GM19467 (cell line): ENCODE results near the gene PTPRK.

Source experiments
- ATAC-seq: cut with Tn5 transposase; IDR thresholded peaks from one replicate; pipeline ENCODE4 v1.9.1; 2021; ENCODE audit warnings: mild to moderate bottlenecking, moderate library complexity; ENCODE audit not compliant: unreplicated experiment

PTPRK gene

GRCh38 chr6:128252341-128253176 is 267.8 kb downstream of the PTPRK start:
- ATAC-seq: no peak

DNA sequence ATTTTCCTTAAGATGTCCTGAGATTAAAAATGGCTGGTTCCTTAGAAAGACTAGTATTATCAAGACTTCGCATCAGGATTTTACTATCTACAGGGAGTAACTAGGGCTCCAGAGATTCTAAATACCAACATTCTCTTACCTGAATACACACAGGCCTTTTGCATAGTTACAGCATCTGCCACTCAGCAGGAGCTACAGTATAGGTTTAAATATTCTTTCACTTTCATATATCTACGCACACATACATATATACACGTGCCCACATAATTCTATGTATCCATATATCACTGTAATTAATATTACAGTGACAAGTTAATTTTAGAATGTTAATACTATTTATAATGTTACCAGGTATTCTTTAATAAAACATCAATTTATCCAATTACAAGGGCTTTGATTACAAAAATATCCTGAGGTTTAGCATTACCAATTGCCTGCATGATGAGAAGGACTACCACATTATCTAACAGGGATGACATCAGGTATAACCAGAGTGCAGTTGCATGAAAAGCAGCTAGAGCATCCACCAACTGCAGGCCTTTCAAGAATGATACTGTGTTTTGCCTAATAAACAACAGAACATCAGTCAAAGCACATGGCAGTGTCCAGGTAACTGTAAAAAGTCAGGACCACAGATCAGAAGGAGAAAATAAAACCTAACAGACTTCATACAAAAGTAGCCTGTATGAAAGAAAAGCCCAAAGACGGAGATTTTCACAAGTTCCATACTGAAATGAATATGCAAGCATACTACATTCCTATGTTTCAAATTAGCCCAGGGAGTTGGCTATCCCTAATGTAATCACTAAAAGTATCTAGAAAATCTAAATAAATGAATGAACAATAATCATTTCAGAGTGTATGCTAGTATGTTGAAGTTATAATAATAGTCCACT is 268.7 kb downstream of the PTPRK start:
- no peak for ATAC-seq

GRCh38 chr6:128250370-128251070 is 269.9 kb downstream of the PTPRK start:
- no peak for ATAC-seq

GRCh38 chr6:128249429-128249828 is 271.0 kb downstream of the PTPRK start:
- ATAC-seq: no peak

DNA sequence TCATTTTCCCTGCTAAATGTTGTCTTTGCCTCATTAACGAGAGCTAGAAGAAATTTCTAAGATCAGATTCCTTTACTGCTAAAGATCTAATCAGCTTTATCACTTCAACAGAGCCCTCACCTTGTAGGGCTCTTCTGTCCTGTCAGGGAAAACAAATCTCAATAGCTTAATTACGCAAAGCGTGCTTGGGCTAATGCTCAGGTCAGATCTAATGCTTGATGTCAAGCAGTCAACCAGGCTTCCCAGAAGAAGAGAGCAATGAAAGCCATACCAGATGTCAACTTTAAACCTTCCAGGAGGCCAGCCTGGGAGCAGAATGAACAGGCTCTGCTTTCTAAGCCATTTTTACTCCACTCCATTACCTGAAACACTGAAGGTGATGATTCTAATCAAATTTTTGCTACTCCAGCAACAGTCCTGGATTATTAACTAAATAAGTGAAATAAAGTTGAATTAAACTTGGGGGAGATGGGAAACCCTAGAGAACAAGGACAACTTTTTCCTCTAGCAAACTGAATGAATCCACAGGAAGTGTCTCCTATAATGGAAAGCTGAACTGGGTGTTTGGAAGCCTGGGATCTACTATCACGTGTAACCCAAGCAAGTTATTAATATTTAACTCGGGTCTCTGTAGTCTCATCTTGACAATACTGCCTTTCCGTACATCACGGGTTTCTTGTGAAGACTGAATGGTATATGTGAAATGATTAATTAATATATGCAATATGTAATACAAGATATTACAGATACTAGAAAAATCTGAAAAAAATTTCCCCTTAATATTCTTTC is 273.7 kb downstream of the PTPRK start:
- ATAC-seq: no peak

GRCh38 chr6:128244751-128245405 is 275.5 kb downstream of the PTPRK start:
- ATAC-seq: no peak

DNA sequence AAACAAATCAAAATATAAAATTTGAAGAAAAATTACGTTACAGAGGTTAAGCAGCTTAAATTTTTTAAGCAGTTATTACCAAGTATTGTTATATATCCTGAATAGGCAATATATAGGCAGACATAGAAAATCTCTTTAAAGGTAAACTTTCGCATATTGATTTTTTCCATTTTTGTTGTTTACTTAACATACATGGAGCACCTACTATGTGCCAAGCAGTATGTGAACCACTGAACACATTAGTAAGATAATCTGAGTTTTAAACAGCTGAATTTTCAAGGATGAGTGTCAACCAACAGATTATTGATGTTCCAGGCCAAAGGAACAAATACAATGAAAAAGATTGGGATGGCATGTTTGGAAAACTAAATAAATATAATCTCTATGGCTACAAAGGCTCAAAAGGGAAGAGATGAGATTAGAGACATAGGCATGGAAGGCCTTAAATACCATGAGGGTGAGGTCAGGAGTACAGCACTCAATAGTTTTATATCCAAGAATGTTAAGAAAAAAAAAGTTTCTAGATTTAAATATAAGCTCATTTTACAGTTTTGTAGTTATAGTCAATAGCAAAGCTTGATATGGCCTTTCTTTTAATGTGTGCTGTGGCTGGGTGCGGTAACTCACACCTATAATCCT is 277.5 kb downstream of the PTPRK start:
- ATAC-seq: no peak

DNA sequence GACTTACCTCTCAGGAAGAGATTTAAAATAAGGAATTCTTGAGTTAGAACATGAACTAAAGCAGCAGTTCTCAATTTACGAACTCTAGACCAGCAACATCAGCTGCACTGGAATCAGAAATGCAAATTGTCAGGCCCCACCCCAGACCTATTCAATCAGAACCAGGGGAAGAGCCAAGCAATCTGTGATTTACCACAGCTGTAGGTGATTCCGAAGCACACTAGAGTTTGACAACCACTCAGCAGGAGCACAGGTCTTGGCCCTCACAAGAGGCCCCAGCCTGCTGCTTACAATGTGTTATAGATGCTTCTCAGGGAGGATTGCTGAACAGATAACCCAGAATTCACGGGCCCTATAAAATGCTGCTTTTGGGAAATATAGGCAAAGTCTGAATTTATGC is 279.2 kb downstream of the PTPRK start:
- ATAC-seq: peak; percentile 50

DNA sequence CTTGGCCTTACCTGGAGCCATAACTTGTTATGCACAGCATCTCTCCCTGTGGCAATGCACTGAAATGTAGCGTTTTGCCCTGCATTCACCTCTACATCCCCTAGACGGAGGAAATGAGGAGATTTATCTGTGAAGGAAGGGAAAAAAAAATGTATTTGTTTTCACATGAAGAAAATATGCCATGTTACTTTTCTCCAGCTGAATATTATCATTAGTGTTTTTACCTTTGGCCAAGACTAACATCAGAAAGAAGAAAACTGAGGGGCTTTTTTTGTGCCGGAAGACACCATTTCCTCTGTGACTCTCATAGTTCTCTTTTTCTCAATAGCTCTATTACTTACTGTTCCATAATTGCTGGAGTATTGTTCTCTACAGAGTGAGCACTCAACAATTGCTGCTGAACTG is 280.4 kb downstream of the PTPRK start:
- ATAC-seq: peak; percentile 43

- no peak for ATAC-seq
Measured at GRCh38 chr6:128239146-128239545, 281.3 kb downstream of the PTPRK start.

DNA sequence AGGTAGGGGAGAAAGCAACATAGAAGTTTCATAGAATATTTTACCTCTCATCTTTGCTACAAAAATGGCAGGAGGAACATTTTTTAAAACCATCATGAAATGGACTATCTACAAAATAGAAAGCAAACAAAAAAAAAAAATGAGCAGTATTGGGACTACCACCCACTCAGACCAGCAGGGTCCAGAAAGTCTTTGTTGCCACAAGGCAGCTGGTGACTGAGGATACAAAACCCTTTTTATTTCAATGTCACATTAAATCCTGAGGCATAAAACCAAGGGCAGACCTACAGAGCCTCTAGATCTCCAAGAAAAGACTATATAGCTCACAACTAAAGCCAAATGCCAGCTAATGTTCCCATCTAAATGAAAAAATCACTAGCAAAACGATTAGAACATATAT is 282.2 kb downstream of the PTPRK start:
- no peak for ATAC-seq

GRCh38 chr6:128235556-128235955 is 284.8 kb downstream of the PTPRK start:
- no peak for ATAC-seq

DNA sequence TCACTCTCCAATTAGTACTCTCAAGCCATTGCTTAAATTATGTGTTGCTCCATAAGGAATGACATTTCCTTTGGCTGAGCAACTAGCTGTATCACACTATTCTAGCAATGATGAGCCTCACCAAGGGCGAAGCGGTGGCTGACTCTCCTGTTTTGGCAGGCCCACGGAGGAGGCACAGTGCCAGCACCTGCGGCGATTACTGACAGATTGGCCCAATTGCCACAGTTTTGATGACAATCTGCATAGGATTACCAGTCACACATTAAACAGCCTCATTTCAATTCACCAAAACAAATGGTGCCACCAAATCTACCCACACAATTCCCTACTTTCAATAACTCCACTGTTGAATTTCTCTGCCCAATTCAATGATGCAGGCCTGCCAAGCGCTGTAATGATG is 286.9 kb downstream of the PTPRK start:
- no peak for ATAC-seq

- no peak for ATAC-seq
Measured at GRCh38 chr6:128230267-128230989, 290.0 kb downstream of the PTPRK start.

- no peak for ATAC-seq
Measured at GRCh38 chr6:128225612-128226011, 294.8 kb downstream of the PTPRK start.

- no peak for ATAC-seq
Measured at GRCh38 chr6:128216917-128217316, 303.5 kb downstream of the PTPRK start.

GRCh38 chr6:128209771-128210170 is 310.6 kb downstream of the PTPRK start:
- ATAC-seq: no peak

- ATAC-seq: no peak
Measured at GRCh38 chr6:128208851-128209580, 311.4 kb downstream of the PTPRK start.
